Astrocyte of the hippocampus (primary cell): ENCODE results near the gene GRID2.
"Not testable (repeated sequence)": the region's sequence is repeated elsewhere in the genome, so short reads cannot be mapped to it uniquely, and the experiment has no call there.

Experiments
- DNase-seq: peaks from one replicate; pipeline ENCODE4 v3.0.0; 2011; ENCODE audit warnings: low read depth, low spot score

GRID2 gene

DNA sequence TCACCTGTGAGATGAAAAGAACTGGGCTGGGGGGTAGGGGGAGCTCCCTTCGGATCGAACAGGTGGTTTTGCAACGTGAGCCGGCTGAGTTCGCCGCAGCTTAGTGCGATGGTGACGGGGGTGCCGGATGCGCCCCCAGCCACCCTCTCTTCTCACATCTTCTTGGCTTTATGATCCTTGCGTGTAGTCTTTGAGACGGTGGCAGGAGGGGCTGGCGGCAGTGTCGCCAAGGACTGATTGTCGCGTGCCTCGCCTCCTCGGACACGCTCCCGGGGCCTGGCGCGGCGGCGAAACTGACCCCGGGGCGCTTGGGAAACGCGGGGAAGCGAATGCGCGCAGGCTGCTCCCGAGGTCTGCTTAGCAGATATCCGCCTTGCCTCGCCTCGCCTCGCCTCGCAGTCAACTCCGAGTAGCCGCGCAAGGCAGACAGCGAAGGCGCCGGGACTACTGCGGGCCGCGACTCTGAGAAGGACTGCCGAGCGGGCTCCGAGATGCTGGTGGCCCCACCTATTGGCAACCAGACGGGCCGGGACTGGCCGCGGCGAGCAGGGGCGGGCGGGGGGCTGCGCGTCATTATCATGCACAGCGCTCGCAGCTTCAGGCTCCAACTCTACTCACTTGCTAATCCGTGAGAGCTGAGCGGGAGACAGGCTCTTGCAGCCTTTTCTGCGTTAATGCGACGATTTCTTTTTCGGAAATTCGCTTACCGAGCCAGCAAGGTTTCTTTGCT is 1.5 kb downstream of the GRID2 start:
- peak; percentile 83 for DNase-seq

DNA sequence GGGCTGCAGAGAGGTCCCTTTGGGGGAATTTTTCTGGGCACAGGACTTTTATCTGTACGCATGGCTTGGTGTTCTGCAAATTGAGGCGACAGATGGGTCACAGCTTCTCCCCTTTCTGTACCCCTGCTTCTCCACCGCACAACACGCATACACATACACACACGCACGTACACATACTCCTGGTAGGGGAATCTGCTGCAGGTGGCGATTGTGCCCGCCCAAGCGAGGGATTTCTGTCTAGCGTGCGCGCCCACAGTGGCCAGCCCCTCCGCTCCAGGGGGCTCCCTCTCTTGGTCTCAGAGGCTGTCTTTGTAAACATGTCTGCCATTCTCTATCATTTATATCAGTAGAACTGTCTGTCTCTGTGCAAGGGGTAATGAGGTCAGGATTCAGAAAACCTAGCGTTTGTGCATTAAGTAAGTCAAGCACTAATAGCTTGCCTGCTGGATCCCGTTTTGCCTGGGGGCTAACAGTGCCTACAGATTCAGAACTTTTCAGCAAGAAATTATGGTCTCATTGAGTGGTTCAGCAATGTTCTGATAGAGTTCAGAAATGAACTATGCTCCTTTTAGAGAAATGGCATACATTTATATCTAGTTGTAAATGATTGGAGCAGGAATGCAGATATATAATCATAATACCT is 2.2 kb downstream of the GRID2 start:
- DNase-seq: no peak

DNA sequence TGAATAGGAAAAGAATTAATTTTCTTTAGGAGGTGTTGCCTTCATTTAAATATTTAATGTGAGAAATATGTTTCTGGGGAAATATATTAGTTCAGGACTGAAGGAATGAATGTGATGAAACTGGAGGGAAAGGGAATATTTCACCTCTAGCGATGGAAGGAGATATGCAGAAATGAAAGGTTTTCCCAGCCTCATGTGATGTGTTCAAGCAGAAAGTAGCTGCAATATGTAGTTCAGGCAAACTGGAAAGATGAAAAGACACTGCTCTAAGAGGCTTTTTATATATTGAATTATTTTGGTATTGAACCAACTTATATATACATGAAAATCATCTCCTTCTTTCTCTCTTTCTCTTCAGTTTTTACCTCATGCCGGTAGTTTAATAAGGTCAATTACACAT is 3.4 kb downstream of the GRID2 start:
- no peak for DNase-seq

DNA sequence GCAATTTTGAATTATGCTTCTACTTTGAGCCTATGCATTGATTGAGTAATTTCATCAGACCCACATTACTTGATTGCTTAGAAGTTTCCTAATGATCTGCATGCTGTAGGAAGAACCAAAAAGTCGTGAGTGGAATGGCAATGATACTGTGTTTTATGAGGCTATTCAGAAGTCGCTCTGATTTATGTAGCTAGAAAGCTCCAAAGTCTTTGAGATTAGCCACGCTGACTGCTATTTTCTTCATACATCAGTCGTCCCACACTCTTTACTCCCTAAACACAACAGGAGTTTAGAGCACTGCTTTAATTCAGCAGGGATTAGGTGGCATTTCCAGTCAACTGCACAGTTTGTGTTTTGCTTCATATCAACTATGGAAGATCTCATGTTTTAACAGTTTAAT is 4.1 kb downstream of the GRID2 start:
- no peak for DNase-seq

DNA sequence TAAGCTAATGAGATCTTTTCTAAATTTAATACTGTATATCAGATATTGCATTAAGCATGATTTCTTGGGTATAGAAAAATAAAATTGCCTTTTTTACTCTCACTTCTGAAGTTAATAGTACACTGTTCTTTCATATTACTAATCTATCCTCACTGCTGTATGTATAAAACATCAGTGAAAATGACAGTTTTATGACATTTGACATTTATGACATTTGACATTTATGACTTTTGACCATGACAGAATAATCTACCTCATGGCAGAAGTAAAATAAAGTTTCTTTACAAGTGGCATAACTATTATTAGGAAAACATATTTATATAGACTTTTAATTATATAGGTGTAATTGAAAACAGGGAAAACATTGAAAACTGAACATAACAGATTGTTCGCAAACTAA is 13.3 kb downstream of the GRID2 start:
- DNase-seq: no peak

DNA sequence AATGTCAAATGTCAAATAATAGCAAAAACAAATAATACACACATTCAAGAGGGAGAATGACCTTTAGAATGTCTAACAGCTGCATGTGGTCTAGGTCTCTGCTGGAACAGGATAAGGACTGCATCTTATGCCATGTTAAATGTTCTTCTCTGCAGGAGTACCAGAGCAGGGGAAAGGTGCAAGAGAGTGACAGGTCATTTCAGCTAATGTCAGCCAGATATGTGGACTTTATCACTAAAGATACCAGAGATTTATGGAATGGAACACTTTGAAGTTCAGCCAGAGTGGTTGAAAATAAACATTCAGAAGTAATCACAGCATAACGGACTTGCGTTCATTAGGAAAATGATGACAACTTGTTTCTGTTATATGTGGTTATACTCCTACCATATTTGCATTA is 24.3 kb downstream of the GRID2 start:
- no peak for DNase-seq

DNA sequence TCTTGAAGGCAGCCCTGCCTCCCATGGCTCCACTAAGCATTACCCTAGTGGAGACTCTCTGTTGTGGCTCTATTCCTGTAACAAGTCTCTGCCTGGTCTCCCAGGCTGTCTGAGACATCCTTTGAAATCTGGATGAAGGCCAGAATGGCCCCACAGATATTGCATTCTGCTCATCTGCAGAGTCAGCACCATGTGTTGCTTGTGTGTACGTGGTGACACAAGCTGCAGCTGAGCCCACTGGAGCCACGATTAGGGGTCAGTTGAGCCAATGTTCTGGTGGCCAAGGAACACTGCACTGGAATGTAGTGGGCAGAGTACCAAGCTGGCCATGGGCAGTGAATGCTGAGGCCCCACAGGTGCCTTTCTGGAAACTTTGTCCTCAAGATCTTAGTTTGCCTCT is 29.2 kb downstream of the GRID2 start:
- peak; percentile 2 for DNase-seq

DNA sequence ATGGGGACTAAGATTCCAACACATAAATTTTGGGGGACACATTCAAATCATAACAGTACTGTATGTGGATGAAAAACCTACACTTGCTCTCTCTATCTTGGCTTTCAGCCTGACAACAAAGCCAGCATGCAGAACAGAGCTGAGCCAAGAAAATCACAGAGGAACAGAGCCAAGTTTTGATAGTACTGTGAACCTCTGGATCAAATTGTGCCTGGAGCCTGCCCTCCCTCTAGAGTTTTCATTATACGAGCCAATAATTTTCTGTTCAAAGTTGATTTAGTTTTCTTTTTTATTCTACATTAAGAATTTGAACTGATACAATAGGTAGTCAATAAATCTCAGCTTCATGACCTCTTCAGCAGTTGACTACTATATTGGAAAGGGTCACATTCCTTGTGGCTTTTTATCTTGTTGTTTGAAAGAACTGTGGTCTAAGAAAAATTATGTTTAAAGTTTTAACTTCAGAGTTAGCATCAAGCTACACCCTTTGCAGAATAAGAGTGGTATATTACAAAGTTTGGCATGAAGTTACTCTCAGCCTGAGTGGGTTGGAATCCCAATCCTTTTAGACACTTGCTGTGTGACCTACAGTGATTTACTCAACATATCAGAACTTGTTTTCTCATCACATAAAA is 31.1 kb downstream of the GRID2 start:
- peak; percentile 68 for DNase-seq

DNA sequence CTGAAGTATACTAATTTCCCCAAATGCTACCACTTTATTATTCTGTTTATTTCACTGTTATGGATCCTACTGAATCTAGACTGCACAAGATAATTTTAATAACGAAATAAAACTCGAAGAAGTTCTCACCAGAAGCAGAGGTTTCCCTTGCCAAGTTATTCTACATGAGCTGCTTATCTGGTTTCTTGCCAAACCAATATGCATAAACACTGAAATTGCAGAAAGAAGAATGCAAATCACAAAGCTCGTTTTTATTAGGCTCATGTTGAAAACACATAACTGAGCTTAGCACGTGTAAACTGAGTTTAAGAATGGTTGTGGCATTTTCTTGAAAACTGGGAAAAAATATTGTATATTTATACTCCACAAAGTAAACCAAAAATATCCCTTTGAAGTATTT is 35.9 kb downstream of the GRID2 start:
- DNase-seq: peak; percentile 28

DNA sequence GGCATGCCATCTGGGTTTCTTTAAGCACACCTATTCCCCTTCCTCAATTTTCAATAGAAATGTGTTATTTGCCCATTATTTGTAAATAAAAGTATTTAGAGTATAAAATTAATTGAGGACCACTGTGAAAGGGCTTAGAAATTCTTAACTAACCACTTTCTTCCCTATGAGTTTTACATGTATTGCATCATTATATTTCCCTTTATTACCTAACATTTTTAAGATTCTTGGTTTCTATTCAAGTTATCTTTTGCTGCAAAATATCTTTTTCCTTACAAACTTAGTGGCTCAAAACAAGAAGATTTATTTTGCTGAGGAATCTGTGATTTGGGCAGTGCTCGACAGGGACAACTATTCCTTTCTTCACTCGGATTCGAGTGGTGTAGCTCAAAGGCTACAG is 40.5 kb downstream of the GRID2 start:
- DNase-seq: no peak

DNA sequence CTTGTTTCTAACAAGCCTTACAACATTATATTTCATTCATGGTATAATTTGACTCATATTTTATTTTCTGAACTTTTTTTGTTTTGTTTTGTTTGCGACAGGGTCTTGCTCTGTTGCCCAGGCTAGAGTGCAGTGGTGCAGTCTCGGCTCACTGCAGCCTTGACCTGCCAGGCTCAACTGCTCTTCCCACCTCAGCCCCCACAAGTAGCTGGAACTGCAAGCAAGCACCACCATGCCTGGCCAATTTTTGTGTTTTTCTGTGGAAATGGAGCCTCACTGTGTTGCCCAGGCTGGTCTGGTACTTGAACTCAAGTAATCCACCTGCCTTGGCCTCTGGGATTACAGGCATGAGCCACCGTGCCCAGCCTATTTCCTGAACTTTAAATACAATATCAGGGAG is 42.5 kb downstream of the GRID2 start:
- DNase-seq: no peak

DNA sequence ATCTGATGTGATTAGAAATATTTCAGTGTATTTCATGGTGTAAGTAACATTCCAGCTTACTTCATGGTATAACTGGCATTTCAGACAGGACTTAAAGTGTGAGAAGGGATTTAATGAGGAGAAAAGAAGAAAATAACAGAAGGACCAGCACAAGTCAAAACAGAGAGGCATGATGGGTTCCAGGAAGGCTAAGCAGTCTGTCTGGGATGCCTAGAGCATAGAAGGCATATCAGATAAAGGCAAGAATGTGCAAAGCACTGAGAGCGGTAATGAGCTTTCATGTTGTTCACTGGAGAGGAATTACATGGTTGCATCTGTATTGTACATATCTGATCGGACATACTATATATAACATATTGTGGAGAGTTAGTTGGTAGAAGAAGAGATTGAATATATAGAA is 54.2 kb downstream of the GRID2 start:
- no peak for DNase-seq

DNA sequence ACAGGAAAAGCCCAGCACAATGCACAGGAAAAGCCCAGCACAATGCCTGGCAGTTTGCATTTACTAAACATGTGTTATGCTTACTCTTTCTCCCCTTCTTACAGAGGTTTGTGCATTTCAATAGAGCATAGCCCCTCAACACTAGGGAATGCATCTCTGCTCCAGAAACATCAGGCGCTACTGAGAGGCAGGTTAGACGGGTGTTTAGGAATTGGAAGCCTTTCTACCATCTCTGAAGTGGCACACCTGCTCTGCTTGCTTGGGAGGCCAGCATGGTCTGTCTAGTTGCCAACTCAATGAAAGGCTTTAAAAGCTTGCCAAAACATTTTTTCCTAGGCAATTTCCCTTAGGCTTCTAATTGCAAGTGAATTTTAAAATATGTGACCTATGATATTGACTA is 55.7 kb downstream of the GRID2 start:
- DNase-seq: peak; percentile 7

DNA sequence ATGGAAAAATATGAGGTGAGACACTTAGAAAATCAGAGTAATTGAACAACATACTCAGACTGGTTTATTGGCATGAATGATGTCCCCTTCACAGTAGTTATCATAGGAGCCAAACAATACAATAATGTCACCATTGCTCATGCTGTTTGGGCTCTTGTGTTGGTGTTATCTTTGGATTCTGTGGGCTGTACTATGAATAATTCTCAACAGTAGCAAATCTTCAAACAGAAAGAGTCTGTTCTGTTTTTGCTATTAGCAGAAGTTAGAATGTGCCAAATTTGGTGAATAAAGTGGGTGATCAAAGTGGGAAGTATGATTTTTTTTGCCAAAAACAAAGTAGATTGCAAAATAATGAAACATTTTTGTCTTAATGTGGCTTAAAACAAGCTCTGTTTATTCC is 58.3 kb downstream of the GRID2 start:
- DNase-seq: peak; percentile 13

DNA sequence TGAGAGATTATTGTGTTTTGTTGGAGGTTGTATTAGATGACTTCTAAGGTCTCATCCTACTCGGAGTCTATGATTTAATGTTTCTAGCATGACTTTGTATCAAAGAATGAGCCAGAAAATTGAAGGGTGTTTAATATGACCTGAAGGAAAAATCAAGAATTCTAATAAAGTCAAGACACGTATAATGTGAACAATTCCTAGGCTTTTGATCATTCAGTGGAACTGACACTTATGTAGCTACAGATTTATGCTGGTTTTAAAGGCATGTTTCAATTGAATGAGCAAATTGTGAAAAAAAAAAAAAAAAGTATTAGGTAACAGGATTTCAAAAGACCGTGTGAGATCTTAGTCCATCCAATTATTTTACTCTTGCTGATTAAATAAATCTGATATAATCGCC is 64.9 kb downstream of the GRID2 start:
- no peak for DNase-seq

DNA sequence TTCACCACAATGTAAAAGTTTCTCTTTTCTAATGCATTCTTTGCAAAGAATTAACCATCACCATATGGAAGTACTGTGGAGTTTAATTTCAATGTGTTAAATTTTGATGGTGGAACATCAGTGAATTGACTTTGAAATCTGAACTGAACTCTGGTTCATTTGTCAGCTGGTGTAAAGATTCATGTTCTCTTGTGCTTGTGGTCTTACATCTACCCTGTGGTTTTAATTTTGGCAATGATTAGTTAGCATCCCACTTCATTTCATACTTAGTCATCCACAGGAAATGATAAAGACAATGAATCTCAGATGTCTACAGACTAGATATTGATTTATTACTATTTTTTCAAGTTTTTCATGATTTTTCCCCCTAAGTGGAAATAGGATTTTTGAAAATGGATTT is 77.8 kb downstream of the GRID2 start:
- DNase-seq: peak; percentile 5

DNA sequence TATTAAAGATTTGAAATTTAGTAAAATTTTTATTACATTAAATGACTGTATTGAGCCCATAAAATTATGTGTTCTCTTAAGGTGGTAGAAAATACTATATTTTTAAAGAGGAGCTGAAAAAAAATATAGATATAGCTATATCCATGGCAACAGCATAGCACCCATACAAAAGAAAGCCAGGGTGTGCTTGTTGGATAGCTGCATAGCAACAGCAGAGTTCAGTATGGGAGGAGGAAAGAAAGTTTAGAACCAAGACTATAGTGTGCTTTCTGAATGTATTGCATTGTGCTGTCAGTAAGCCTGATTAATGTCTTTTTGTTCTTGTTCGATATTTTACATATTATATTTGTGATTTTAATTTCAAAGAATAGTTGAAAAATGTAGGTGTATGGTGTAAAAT is 78.4 kb downstream of the GRID2 start:
- no peak for DNase-seq

DNA sequence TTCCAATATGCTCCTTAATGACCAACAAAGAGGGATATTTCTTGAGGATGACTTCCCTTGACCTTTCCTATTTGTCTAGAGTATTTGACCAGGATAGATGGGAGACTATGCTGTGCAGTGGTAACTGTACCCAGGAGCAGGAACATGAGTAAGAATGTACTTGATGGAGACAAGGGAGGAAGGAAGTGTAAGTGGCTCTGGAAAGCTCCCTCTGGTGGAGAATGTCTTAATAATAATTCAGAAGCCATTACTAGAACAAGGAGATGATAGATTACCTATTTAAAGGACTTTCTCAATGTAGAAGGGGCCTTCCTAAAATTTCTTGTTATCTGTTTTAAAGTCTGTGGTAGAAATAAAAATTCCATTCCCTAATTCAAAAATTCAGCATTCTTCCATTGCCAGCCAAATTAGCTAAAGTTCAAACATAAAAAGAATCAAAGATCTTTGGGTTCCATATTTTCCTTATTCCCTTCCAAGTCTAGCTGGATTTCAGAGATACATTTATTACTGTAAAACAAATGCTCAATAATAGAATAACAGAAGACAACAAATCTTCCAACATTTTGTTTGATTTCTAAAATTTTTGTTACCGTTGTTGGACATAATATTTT is 83.8 kb downstream of the GRID2 start:
- peak; percentile 69 for DNase-seq

DNA sequence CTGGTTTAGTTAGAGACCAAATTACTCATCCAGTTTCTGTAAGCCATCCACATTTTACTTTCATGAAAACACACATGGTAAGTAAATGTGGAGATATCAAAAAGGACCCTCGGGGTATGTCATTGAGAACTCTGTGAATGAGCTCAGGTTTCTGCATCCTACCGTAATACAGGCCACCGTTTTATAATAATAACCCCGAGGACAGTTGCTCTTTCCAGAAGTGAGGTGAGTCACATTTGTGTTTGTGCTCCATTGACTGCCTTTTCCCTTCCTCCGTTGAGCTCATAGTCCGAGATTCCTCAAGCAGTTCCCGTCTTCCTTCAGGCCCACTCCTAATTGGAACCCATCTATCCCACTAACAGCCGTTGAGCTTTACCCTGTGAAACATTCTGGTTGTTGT is 95.3 kb downstream of the GRID2 start:
- DNase-seq: no peak

DNA sequence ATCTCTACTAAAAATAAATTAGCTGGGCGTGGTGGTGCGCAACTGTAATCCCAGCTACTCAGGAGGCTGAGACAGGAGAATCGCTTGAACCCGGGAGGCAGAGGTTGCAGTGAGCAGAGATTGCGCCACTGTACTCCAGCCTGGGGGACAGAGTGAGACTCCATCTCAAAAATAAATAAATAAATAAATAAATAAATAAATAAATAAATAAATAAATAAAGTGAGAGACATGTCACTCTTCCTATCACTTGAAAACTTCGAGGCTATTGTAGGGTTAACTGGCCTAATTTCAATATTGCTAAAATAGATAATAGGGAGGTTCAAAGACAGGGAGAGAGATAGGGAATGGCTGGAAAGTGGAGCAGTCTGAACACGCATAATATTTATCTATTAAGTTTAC is 99.8 kb downstream of the GRID2 start:
- not testable (repeated sequence) for DNase-seq

DNA sequence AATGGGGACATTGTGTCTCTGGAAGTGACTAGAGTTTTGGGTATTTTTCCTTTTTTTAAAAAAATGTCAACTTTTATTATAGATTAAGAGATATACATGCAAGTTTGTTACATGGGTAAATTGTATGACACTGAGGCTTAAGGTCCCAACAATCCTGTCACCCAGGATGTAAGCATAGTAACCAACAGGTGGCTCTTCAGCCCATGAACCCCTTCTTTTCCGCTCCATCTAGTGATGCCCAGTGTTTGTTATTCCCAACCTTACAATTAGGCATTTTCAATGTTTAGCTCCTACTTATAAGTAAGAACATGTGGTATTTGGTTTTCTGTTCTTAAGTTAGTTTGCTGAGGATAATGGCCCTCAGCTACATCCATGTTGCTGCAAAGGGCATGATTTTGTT is 102.7 kb downstream of the GRID2 start:
- no peak for DNase-seq

DNA sequence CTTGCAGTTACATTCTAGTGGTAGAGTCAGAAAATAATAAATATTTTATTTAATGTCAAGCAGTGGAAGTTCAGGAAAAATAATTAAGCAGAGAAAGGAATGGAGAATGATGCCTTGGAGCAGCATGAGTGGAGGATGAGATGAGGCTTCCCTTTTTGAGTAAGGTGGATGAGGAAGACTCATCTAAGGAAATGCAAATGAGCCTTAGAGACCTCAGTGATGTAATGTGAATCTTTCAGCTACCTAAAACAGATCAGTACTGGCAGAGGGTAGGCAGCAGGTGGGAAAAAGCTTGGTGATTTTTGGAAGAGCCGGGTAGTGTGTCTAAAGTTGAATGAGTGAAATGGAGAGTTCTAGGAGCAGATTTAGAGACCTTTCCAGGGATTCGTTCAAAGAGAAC is 118.2 kb downstream of the GRID2 start:
- no peak for DNase-seq

DNA sequence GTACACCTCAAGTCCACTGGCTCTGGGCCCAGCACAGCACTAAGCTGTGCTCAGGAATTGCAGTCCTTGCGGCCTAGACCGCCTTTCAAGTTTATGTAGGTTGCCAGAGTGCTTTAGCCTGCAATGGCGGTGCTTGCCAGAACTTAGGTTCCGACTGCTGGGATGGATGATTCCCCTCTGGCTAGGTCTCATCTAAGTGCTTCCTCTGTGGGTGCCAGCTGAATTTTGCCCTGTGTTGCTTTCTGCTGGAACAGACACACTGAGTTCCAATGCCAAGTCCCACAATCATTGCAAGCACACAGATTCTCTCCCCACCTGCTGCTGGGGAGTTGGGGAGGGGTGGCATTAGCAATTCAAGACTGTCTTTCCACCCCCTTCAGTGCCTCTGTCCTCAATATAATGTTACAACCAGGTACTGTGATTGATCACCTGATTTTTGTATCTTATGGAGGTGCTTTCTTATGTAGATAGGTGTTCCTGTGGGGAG is 129.5 kb downstream of the GRID2 start:
- no peak for DNase-seq
